GM18517 (cell line): ENCODE data around the gene ADGRD1.
"Not testable (repeated sequence)": the region's sequence is repeated elsewhere in the genome, so short reads cannot be mapped to it uniquely, and the experiment has no call there.

ENCODE experiments used
- ATAC-seq: cut with Tn5 transposase; IDR thresholded peaks from one replicate; pipeline ENCODE4 v1.9.1; 2021; ENCODE audit warnings: mild to moderate bottlenecking, moderate library complexity; ENCODE audit not compliant: unreplicated experiment

The ADGRD1 gene

GRCh38 chr12:131067981-131068851 lies 114.5 kb downstream of the ADGRD1 start:
- ATAC-seq, result no peak

- ATAC-seq, result not testable (repeated sequence)
Observed at GRCh38 chr12:131068926-131069720, 115.4 kb downstream of the ADGRD1 start.

- ATAC-seq, result not testable (repeated sequence)
Observed at GRCh38 chr12:131070136-131070535, 116.4 kb downstream of the ADGRD1 start.

GRCh38 chr12:131070668-131071067 lies 117.0 kb downstream of the ADGRD1 start:
- ATAC-seq, result not testable (repeated sequence)

GRCh38 chr12:131071234-131071820 lies 117.6 kb downstream of the ADGRD1 start:
- ATAC-seq, result not testable (repeated sequence)

- not testable (repeated sequence) for ATAC-seq
Observed at GRCh38 chr12:131071950-131072349, 118.2 kb downstream of the ADGRD1 start.

- ATAC-seq, result no peak
Observed at GRCh38 chr12:131072451-131073230, 118.9 kb downstream of the ADGRD1 start.

GRCh38 chr12:131074221-131075083 lies 120.7 kb downstream of the ADGRD1 start:
- ATAC-seq, result no peak

GRCh38 chr12:131075194-131075593 lies 121.5 kb downstream of the ADGRD1 start:
- no peak for ATAC-seq

GRCh38 chr12:131075611-131076010 lies 121.9 kb downstream of the ADGRD1 start:
- no peak for ATAC-seq

- ATAC-seq, result no peak
Observed at GRCh38 chr12:131076296-131076695, 122.6 kb downstream of the ADGRD1 start.

- ATAC-seq, result no peak
Observed at GRCh38 chr12:131076791-131077747, 123.4 kb downstream of the ADGRD1 start.

- no peak for ATAC-seq
Observed at GRCh38 chr12:131077931-131078391, 124.3 kb downstream of the ADGRD1 start.

- no peak for ATAC-seq
Observed at GRCh38 chr12:131082290-131083194, 128.8 kb downstream of the ADGRD1 start.

- no peak for ATAC-seq
Observed at GRCh38 chr12:131084341-131085011, 130.8 kb downstream of the ADGRD1 start.

- ATAC-seq, result no peak
Observed at GRCh38 chr12:131085125-131085815, 131.6 kb downstream of the ADGRD1 start.
